ENCODE results near the gene PITPNM3. TPM values are rescaled to one million over a fixed set of nuclear protein-coding genes. Genes with fewer than 3 reads are reported as not detected.
A peak's percentile ranks its signal among the peaks of the same experiment; 100 is the strongest.

Gene PITPNM3
- total and polyA plus RNA-seq, 2 of the 8 experiments (the other 6 are each of a cell fraction or from before 2014, with no cell fraction given): 1.7 to 3.1 TPM

DNA sequence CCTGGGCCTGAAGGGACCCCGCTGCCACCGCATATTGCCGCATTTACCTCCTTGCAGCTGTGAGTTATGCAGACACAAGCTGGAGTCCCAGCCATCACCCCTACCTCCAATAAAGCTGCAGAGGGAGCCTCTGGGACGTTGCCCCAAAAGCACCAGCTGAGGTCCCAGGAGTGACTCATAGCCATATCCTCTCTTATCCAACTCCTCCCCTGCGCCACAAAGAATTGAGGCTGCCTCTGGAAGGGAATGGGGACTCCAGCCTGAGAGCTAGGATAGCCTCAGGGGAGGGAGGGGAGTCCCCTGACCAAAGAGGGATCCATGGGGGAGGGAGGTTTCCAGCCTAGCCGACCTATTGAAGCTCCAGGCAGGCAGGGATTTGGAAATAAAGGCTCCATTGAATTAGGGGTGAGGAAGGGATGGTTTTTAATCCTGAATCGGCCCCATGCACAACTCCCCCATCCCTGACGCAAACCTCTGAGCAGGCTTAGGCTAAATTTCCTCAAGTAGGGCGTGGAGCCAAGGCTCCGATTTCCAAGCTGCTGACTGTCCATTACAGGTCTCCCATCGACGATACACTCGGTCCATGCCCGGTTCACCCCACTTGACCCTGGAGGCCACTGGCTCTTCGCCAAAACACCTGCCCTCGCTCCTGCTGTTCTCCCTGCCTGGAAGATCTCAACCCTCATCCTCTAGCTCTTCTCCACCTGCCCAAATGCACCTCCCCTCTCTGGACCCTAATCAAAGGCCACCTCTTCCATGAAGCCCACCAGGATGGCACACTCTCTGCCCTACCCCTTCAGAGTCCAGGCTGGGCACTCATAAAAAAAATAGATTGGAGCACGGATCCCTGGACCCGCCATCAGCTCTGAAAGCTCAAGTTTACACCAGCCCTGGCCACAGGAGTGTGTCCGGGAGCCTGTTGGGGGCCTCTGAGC lies 84.6 kb downstream of the PITPNM3 start:
- Histone ChIP-seq H3K9ac (replicated peaks in 1 of 4; ENCODE audit: extremely low read depth in 1 of 4, low read depth in 3 of 4, low read length in 3 of 4) (no peak overlapping the region), H3K4me1 (replicated peaks in 1 of 4; ENCODE audit: control insufficient read depth in 3 of 4, insufficient read depth in 4 of 4, low read length in 3 of 4) (peaks cover 0 to 13% (median 8%) of the 10 kb centered on the region in 4 experiments; a peak in 4 of 7 replicates), H3K14ac (ENCODE audit: insufficient read length) (no peak overlapping the region), H3K23ac (ENCODE audit: insufficient read length) (no peak overlapping the region), H4K5ac (ENCODE audit: insufficient read length, low read depth, low read length) (no peak overlapping the region), H2AFZ (ENCODE audit: low read length) (no peak overlapping the region), H2BK20ac (ENCODE audit: low read length) (no peak overlapping the region), H2AK5ac (ENCODE audit: low read depth, low read length) (no peak overlapping the region), H3K27me3 (replicated peaks in 1 of 4; ENCODE audit: control insufficient read depth in 3 of 4, extremely low read depth in 1 of 4, insufficient read depth in 3 of 4, low read length in 3 of 4) (no peaks in the 10 kb centered on the region), H2BK12ac (ENCODE audit: low read depth, low read length) (no peak overlapping the region; the same call in 1 of the 2 replicates), H3K4ac (replicated peaks; ENCODE audit: insufficient read length, low read depth, low read length) (no peak overlapping the region), H4K91ac (replicated peaks; ENCODE audit: insufficient read length, low read length) (peak overlapping the region; percentile 69), H4K20me1 (replicated peaks in 1 of 2; ENCODE audit: control insufficient read depth in 1 of 2, insufficient read depth in 2 of 2, low read length in 2 of 2) (no peaks in the 10 kb centered on the region), H4K8ac (ENCODE audit: extremely low read depth, insufficient read depth, low read length) (no peak overlapping the region), H3K23me2 (ENCODE audit: low read depth, low read length) (no peaks in the 10 kb centered on the region), H3K9me3 (ENCODE audit: insufficient read depth in 2 of 2, low read depth in 1 of 2, low read length in 1 of 2) (no peaks in the 10 kb centered on the region), H2BK15ac (ENCODE audit: low read length) (0 out of 2 replicates have a peak overlapping the region, but pooled peaks have one; percentile 3), H3K18ac (ENCODE audit: extremely low read depth, low read length) (no peak overlapping the region), H3K4me3 (ENCODE audit: extremely low read depth in 1 of 4, insufficient read depth in 2 of 4, low read depth in 3 of 4, low read length in 4 of 4) (no peak overlapping the region), H3K56ac (replicated peaks; ENCODE audit: insufficient read length, low read depth, low read length) (no peak overlapping the region), H3K36me3 (ENCODE audit: control insufficient read depth in 2 of 4, insufficient read depth in 4 of 4, low read length in 3 of 4) (no peaks in the 10 kb centered on the region), H3K79me1 (ENCODE audit: low read depth, low read length) (no peaks in the 10 kb centered on the region), H2BK120ac (replicated peaks; ENCODE audit: low read depth, low read length) (no peak overlapping the region), H3K79me2 (ENCODE audit: control insufficient read depth in 1 of 2, insufficient read depth in 2 of 2, low read length in 2 of 2) (no peaks in the 10 kb centered on the region), H3K27ac (ENCODE audit: low read depth, low read length) (no peak overlapping the region), H2BK5ac (ENCODE audit: low read depth, low read length) (no peak overlapping the region; the same call in 1 of the 2 replicates), H3K4me2 (ENCODE audit: insufficient read depth in 1 of 2, low read depth in 2 of 2, low read length in 2 of 2) (no peak overlapping the region)
- ChIA-PET CTCF (ENCODE audit: partially characterized antibody) (interaction anchor here (0.5 to 6.4 kb wide), 31 partner anchors 10 to 1622 kb away, joined by 3 to 68 read pairs (median 4); no protein-coding TSS in a partner anchor), POLR2A (ENCODE audit: partially characterized antibody) (interaction anchor here (1.1 to 1.8 kb wide), 10 partner anchors 10 to 29 kb away, joined by 3 to 10 read pairs (median 4); partner anchors contain the start of gene PIMREG)
- no peak for DNase-seq (ENCODE audit: low read depth in 1 of 2, low spot score in 2 of 2)
- 82% methylated on average over 19 of the region's 19 CpGs; no CpG with 5 or more reads in 1 of the 2 experiments for WGBS, 2 experiments (ENCODE audit: extremely low coverage in 1 of 2, insufficient coverage in 1 of 2, insufficient read length in 1 of 2, insufficient replicate concordance in 2 of 2, low coverage in 1 of 2, low lambda C conversion rate in 2 of 2, missing lambda C conversion rate in 1 of 2)
- no peak for FAIRE-seq
- TF ChIP-seq SIN3A (conservative IDR thresholded peaks at IDR 0.05 in 1 of 2, IDR thresholded peaks at IDR 0.05 in 1 of 2; ENCODE audit: low read depth in 1 of 2, low read length in 2 of 2): no peak
- no peak for TF ChIP-seq EGR1 (IDR thresholded peaks at IDR 0.05; ENCODE audit: borderline replicate concordance, low read depth, low read length)
- TF ChIP-seq CEBPB (IDR thresholded peaks at IDR 0.05; ENCODE audit: low read depth, low read length): no peak
- no peak for TF ChIP-seq NANOG (IDR thresholded peaks at IDR 0.05; ENCODE audit: insufficient read depth, low read depth, low read length, poor library complexity, severe bottlenecking)
- TF ChIP-seq RAD21 (IDR thresholded peaks at IDR 0.05 in 1 of 2, conservative IDR thresholded peaks at IDR 0.05 in 1 of 2; ENCODE audit: low read depth in 2 of 2, low read length in 2 of 2): peak in 1 of 2 experiments; percentile 3; a peak in 1 of 4 replicates
- TF ChIP-seq CTBP2 (IDR thresholded peaks at IDR 0.05; ENCODE audit: borderline replicate concordance, insufficient read depth, insufficient read length, low read length): no peak
- no peak for TF ChIP-seq TBP (IDR thresholded peaks at IDR 0.05; ENCODE audit: low read depth, low read length)
